Cardiac septum (tissue), 1 donor: Measurements from ENCODE around the gene KCNG2. TPM values are rescaled to one million over a fixed set of nuclear protein-coding genes. Genes with fewer than 3 reads are reported as not detected.

Experiments used
- DNase-seq: peaks from one replicate; pipeline ENCODE4 v3.0.0-alpha.2; 2020; ENCODE audit warnings: low spot score
- intact Hi-C: fragments of 100-400 bp; cut with DNase I; formaldehyde crosslinking; loops from one replicate; pipeline ENCODE4 v1.14.0; 2022
- total RNA-seq: library from RNA; stranded (reverse); fragmentation: NEBNext Ultra II Directional; extraction: Animal tissue kit (Norgen Biotek cat#: 25700); gene quantifications from one replicate; pipeline ENCODE4 v1.2.1, GENCODE V29; 2021
- donor health status: DM: no; HTN: no; CAD: no.

The KCNG2 gene
- total RNA-seq, 1 donor from 2014 or later: 0.32 TPM

DNA sequence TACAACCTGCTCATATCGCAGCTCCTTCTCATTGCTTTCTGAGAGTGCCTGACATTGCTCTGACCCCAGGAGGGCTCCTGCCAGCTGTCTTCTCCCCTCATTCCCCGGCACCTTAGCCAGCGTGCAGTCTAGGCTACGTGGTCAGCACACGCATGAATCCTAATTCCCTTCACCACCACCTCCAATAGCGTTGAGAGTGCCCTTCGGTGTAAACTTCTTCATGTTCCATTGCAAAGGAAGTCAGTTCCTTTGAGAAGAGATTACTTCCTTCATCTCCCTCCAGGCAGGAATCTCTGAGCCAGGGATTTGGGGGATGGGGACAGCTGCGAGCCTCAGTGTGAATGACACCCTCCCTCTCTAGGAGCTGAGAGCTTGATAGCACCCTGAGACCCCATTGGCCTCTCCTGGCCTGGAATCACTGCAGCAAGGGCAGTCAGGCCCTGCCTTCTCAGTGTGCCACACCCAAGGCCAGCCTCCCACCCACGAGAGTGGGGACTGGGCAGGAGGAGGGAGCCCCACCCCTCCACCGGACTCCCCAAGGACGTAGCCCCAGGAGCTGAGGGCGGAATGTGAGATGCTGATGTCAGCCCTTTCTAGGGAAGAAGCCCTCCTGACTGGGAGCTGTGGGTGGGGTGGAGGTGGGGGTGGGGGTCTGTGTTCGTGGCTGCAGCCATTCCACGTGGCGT is 100.3 kb downstream of the KCNG2 start:
- DNase-seq: peak; percentile 50
- intact Hi-C loops: no loop called here

DNA sequence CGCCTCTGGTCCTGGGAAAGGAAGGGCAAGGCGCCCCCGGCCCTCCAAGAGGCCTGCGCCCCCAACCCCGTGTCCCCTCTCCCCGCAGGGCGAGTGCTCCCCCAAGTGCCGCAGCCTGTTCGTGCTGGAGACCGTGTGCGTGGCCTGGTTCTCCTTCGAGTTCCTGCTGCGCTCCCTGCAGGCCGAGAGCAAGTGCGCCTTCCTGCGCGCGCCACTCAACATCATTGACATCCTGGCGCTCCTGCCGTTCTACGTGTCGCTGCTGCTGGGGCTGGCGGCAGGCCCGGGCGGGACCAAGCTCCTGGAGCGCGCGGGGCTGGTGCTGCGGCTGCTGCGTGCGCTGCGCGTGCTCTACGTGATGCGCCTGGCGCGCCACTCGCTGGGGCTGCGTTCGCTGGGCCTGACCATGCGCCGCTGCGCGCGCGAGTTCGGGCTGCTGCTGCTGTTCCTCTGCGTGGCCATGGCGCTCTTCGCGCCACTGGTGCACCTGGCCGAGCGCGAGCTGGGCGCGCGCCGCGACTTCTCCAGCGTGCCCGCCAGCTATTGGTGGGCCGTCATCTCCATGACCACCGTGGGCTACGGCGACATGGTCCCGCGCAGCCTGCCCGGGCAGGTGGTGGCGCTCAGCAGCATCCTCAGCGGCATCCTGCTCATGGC is 101.3 kb downstream of the KCNG2 start:
- DNase-seq: peak; percentile 44
- intact Hi-C loops: no loop called here

DNA sequence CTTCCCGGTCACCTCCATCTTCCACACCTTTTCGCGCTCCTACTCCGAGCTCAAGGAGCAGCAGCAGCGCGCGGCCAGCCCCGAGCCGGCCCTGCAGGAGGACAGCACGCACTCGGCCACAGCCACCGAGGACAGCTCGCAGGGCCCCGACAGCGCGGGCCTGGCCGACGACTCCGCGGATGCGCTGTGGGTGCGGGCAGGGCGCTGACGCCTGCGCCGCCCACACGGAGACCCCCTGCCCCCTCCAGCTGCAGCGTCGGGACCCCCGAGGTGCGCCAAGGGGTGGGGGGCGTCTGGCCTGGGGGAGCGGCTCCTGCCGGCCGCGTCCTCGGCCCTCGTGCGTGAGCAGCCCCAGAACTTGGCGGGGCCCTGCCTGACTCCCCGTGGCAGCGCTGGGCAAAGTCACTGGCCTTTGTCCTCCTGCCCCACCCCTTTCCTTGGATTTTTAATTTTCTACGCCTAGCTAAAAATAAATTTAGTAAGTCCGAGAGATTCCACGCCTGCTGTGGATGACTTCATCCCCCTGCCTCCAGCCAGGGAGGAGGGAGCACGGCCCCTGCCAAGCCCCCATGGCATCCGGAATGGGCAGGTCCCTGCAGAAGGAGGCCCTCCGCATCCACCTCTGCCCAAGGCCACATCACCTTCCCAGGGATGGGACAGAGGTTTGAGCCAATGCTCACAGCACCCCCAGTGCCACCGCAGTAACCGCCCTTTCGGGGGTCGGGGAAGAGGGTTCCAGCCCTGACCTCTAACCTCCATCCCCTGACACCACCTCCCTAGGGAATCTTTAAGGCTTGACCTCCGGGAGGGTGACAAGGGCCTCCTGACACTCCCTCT is 102.1 kb downstream of the KCNG2 start:
- intact Hi-C loops: no loop called here
- peak; percentile 68 for DNase-seq

DNA sequence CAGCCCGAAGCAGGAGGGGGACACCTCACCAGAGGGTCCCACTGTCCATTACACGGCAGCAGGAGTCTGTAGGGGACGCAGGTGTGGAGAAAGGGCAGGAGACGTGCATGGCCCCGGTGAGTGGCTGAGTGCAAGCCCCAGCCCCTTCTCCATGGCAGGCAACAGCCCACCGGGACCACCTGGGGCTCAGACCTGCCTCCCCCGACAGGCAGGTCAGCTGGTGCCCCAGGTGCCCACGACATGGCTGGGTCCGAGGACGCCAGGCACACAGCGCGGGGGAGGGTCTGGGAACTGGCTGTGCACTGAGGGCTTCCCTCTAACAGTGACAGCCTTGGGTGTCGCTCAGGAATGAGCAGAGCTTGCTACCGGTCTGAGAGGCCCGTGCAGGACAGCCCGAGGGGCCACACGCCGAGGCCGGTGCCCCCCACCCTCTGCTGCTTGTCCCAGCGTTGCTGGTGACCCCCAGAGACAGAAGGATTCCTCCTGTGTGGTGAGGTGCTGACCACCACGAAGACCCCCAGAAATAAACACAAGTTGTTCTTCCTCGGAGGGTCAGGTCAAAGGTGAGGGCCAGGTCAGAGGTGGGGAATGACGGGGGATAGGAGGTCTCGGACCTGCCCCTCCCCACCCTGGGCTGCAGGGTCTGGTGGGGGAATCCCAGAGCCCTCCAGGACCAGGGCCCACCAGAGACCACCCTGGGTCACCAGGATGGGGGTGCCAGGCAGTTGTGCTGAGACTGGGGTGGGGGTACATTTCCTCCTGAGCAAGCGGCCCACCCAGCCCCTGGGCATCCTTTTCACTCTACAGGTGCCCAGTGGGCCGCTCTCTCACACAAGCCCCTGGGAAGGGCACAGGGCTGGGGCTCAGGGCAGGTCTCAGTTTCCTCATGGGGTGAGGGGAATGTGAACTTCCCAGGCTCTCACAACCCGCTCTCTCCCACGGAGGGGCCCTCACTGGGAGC is 103.2 kb downstream of the KCNG2 start:
- intact Hi-C loops: no loop called here
- DNase-seq: peak; percentile 74

DNA sequence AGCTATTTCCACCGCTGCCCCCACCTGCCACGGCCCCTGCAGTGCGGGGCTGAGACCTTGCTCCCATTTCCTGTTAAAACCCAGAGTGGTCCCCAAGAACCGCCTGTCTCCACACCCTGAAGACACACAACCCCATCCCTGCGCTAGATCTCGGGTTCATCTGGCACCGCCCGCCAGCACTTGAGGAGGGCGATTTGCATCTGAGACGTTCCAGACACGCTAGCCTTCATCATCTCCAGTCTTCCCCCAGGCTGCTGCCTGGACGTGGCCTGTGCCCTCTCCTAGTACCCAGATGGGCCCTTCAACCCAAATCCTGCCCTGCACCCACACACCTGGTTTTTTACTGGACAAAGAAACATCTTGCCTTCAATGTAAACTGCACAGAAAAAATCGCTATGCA is 103.9 kb downstream of the KCNG2 start:
- peak; percentile 67 for DNase-seq
- intact Hi-C loops: no loop called here

DNA sequence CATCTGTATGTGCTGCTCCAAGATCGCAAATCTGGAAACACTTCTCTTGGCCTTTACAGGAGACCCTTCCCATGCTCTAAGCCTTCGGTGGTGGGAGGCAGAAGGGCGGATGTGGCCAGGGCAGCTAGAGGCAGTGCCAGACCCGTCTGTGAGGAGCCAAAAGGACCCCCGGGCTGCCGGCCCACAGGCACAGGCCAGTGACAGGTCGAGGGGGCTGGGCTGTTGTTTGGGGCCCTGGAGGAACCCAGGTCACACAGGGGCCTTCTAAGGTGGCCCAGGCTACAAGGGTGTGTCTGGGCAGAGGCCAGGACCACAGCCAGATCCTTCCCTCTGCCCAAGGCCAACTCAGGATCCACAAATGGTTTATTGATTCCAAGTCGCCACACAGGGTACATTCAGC is 104.3 kb downstream of the KCNG2 start:
- DNase-seq: peak; percentile 61
- intact Hi-C loops: no loop called here

DNA sequence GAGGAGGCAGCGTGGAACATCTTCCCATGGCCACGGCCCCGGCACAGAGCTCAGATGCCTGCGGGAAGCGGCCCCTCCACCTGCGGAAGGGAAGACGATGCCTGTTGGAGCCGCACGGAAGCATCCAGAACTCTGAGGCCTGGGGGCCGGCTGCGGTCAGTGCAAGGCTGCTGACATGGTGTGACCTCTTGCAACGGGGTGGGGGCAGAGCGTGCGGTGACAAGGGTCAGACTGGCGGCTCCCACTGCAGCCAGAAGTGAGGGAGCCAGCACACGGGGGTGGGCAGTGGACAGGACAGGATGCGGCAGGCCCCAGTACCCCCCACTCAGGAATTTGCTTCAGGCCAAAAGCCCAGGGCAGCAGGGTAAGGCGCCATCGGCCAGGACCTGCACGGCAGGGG is 104.9 kb downstream of the KCNG2 start:
- intact Hi-C loops: no loop called here
- DNase-seq: peak; percentile 61

DNA sequence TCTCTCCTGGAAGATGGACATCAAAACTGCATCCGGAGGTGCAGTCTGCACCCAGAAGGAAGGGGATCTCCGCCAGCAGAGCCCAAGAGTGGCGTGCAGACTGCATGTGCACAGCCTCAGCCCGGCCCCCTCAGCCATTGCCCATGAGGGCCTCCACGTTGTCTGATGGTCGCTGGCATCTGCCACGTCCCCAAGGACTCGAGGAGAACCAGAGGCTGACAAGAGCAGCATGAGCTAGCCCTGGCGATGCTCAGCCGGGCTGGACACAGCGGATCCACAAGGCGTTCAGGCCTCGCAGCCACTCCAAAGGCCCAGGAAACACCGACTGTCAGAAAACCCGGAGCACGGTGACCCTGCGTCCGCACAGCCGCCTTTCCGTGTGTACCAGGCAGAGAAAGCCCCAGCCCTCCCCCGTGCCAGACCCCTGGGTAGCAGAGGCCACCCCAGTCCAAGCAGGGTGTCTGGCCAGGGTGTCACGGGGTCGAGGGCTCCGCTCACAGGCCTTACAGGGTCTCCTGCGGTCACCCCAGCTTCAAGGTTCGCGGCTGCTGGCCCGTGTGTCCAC is 105.4 kb downstream of the KCNG2 start:
- intact Hi-C loops: no loop called here
- peak; percentile 73 for DNase-seq

DNA sequence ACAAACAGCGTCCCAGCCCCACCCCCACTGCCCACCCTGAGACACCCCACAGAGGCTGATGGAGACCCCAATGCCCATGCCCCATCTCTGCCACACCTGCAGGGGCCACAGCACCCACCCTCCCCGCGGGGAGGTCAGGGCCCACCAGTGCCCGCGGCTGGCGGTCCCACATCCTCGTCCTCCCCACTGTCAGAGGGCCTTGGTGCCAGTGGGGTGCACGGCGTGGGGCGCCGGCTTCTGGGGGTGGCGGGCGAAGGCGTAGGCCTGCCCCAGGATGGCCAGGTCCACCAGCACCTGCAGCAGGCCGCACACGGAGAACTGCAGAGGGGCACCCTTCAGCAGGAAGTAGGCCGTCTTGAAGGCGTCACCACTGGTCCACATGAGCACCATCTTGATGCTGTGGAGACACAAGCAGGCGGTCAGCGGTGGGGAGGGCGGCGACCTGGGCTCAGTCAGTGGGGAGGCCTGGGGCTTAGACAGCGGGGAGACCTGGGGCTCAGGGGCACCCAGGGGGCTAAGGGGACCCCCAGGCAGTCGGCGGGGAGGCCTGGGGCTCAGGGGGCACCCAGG is 106.1 kb downstream of the KCNG2 start:
- intact Hi-C loops: no loop called here
- peak; percentile 66 for DNase-seq

DNA sequence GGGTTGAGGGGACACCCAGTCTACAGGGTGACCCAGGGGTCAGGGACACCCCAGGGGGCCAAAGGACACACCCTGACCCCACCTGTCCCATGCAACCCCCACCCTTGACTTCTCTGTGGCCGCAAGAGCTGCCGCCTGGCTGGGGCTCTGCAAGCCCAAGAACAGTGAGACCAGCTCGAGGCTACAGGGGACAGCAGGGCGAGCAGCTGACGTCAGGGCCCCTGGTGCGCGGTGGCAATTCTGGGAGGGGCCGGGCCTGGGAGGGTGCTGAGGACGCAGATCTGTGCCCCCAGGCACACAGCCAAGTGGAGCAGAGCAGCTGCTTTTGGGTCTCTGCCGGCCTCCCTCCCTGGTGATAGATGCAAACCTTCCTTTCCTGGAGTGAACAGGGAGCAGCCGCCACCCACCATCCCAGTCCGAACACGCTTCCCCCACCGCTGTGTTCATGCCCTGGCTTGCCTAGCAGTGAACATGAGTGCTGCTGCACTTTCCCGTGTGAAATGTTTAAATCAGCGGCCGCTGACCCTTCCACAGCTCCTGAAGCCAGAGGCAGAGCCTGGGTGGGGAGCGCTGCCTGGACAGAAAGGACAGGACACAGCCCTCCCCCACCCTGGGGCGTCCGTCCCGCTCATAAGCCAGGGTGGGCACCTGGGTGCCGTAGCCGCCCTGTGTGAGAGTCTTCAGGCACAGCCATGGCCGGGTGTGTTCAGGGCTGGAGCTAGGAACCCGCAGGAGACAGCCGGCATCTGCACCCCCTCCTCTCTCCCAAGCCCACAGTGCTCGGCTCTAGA is 106.8 kb downstream of the KCNG2 start:
- intact Hi-C loops: no loop called here
- peak; percentile 72 for DNase-seq

DNA sequence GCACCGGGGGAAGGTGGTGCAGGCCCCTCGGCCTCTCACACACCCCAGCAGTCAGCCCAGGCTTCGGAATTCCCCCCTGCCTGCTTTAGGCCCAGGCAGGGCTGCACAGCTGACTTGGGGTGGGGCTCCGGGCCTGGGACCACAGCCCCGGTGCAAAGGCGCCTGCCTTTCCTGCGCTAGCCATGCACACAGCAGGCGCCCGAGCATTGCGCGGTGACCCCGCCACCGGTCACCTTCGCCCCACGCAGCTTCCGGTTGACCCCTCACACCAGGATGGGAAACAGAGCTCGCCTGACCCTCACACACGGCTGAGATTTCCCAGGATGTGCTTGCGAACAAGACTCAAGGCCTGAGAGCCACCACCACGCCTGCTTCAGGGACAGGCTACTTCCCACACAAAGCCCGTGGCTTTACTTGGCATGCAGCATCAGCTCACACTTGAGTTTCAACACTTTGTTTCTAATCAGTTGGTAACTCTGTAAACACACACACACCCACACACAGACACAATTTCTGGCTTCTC is 107.7 kb downstream of the KCNG2 start:
- intact Hi-C loops: no loop called here
- peak; percentile 72 for DNase-seq

DNA sequence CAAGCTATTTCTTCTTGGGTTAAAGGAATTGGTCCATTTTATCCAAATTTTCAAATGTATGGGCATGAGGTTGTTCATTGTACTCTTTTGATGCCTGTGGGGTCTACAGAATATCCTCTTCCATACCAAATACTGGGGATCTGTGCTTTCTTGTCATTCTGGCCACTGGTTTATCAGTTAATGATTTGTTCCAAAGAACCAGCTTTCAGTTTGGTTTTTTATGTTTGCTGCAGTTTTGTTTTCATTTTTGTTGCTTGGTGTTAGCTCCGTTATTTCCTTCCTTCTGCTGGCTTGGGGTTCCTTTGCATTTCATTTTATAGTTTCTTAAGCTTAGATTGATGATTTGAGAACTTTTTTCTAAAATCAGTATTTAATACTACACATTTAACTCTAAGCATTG is 108.3 kb downstream of the KCNG2 start:
- intact Hi-C loops: no loop called here

DNA sequence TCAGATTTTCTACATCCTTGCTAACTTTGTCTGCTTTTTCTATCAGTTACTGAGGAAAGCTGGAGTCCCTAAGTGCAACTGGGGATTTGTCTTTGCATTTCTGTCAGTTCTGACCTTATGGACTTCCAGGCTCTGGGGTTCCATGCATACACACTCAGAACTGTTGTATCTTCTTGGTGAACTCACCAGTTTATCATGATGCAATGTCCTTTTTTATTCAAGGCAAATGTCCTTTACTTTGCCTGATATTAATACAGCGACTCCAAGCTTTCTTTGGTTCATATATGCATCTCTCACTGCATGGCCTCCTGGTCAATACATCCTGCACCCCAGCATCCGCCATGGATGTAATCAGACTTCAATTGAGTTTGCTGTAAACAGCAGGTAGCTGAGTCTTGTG is 109.0 kb downstream of the KCNG2 start:
- intact Hi-C loops: no loop called here
- DNase-seq: no peak

More for the DNA sequence above, 108.3 kb downstream of the KCNG2 start:
- no peak for DNase-seq

DNA sequence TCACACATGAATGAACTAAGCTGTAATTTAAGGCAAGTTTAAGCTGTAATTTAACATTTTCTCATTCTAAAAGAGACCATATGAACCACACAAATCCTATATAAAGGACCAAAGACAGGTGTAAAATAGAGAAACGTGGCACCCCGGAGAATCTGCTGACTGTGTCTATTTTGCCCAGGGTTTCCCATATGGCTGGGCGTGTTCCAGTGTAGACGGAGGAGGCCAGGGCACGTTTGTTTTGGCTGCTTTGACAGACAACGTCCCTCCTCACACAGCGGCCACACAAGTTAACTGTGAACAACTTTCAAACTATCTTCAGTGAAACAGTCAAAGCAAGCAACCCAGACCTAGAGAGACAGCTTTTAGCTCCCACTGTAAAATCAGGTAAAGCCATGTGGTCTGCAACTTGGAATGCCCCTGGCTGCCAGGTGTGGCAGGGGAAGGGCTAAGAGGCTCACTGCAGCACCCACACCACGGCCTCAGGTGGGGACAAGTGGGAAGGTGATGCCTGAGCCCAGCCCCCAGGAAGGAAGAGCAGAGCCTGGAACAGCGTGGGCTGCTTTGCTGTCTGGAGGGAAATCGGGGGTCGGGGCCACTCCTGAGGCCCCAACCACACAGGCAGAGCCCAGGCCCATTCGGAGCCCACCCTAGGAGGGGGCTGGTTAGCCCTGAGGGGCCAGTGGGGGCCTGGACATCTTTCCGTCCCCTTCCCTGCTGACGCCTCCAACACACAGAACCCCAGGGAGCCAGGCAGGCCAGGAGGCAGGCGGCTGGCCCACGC is 113.0 kb downstream of the KCNG2 start:
- intact Hi-C loops: no loop called here
- DNase-seq: peak; percentile 60

DNA sequence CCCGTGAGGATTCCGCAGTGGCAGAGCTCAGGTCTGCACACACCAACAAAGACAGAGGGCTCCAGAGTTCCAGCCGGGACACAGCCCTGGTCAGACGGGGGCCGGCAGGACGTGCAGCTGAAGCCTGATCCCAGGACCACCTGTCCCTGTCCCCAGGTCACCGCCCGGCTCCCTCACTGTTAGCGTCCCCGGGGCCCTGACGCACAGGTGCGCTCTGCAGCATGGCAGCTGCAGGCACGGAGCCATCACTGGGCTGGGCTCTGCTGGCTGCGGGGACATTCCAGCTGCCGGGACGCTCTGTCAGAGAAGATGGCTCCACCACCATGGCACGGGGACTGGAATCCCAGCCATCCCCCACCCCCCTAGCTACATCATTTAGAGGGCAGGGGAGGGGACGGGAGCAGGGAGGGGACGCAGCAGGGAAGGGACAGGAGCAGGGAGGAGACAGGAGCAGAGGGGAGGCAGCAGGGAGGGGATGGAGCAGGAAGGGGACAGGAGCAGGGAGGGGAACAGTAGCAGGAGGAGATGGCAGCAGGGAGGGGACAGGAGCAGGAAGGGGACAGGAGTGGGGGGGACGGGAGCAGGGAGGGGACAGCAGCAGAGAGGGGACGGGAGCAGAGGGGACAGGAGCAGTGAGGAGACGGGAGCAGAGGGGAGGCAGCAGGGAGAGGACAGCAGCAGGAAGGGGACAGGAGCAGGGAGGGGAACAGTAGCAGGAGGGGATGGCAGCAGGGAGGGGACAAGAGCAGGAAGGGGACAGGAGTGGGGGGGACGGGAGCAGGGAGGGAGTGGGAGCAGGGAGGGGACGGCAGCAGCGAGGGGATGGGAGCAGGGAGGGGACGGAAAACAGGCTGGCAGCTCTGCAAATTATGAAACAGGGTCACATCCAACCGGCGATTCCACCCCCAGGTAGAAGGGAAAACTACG is 113.9 kb downstream of the KCNG2 start:
- intact Hi-C loops: no loop called here
- peak; percentile 71 for DNase-seq

DNA sequence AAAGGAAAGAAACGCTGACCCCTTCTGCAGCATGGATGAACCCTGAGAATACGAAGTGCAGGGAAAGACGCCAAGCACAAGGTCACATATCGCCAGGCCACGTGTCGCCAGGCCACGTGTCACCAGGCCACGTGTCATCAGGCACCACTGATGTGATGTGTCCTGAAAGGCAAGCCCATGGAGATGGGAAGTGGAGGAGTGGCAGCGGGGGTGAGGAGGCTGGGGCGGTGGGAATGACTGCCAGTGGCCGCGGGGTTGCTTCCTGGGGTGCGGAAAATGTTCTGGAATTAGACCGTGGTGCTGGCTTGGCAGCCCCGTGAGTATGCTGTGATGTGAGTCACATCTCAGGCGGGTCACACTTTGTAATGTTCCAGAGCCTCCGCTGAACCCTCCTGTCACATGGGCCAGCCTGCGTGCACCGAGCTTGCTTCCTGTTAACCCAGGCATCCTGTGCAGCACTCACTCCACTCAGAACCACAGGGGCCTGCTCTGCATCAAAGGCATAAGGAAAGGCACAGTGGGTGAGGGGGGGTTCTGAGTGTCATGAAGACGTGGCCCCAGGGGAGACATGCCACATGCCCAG is 114.8 kb downstream of the KCNG2 start:
- intact Hi-C loops: no loop called here
- peak; percentile 73 for DNase-seq
